H9 (cell line): ENCODE data around the gene ADRB1. TPM values are rescaled to one million over a fixed set of nuclear protein-coding genes. Genes with fewer than 3 reads are reported as not detected.

Experiments used
- DNase-seq: peaks from one replicate; pipeline ENCODE4 v3.0.0-alpha.2; 2017
- H2AFZ ChIP-seq: one replicate; pipeline ENCODE4 v1.6.1; 2013; ENCODE audit warnings: mild to moderate bottlenecking, low read length, control low read depth, moderate library complexity
- H2AK5ac ChIP-seq: 2 replicates; pipeline ENCODE4 v1.6.1; 2013; ENCODE audit warnings: low read length, control low read depth, mixed read lengths; ENCODE audit not compliant: insufficient read length
- H2BK120ac ChIP-seq: one replicate; pipeline ENCODE4 v1.6.1; 2013; ENCODE audit warnings: low read depth, mild to moderate bottlenecking, low read length, control low read depth, inconsistent platforms; ENCODE audit not compliant: poor library complexity, severe bottlenecking
- H2BK12ac ChIP-seq: 2 replicates; pipeline ENCODE4 v1.6.1; 2013; ENCODE audit warnings: low read length, control low read depth, mixed read lengths, low read depth; ENCODE audit not compliant: insufficient read length
- H2BK15ac ChIP-seq: 2 replicates; pipeline ENCODE4 v1.6.1; 2013; ENCODE audit warnings: low read depth, low read length, control low read depth
- H2BK20ac ChIP-seq: one replicate; pipeline ENCODE4 v1.6.1; 2013; ENCODE audit warnings: low read depth, mild to moderate bottlenecking, low read length, control low read depth, inconsistent platforms; ENCODE audit not compliant: poor library complexity, severe bottlenecking
- H2BK5ac ChIP-seq: 2 replicates; pipeline ENCODE4 v1.6.1; 2013; ENCODE audit warnings: low read length, control low read depth, mixed read lengths; ENCODE audit not compliant: insufficient read length
- H3K14ac ChIP-seq: 2 replicates; pipeline ENCODE4 v1.6.1; 2013; ENCODE audit warnings: low read length, control low read depth; ENCODE audit not compliant: insufficient read depth
- H3K18ac ChIP-seq: 2 replicates; pipeline ENCODE4 v1.6.1; 2013; ENCODE audit warnings: low read depth, mild to moderate bottlenecking, mixed read lengths, low read length, control low read depth; ENCODE audit not compliant: insufficient read length
- H3K23ac ChIP-seq: 2 replicates; pipeline ENCODE4 v1.6.1; 2013; ENCODE audit warnings: low read length, control low read depth, mixed read lengths, low read depth; ENCODE audit not compliant: insufficient read length
- H3K23me2 ChIP-seq: 2 replicates; pipeline ENCODE4 v1.6.1; 2013; ENCODE audit warnings: low read depth, mild to moderate bottlenecking, mixed read lengths, low read length, control low read depth; ENCODE audit not compliant: insufficient read length, poor library complexity, severe bottlenecking
- H3K27ac ChIP-seq: 2 replicates; pipeline ENCODE4 v1.5.1; 2013; ENCODE audit warnings: low read length, control low read depth, mixed read lengths, low read depth; ENCODE audit not compliant: insufficient read length
- H3K27me3 ChIP-seq: 2 replicates; pipeline ENCODE4 v1.6.1; 2013; ENCODE audit warnings: low read length, control low read depth, inconsistent platforms; ENCODE audit not compliant: insufficient read depth
- H3K4ac ChIP-seq: 2 replicates; pipeline ENCODE4 v1.6.1; 2013; ENCODE audit warnings: low read depth, mild to moderate bottlenecking, control low read depth, inconsistent platforms, low read length, moderate library complexity
- H3K4me1 ChIP-seq: 2 replicates; pipeline ENCODE4 v1.6.1; 2013; ENCODE audit warnings: low read length, control low read depth, inconsistent platforms; ENCODE audit not compliant: insufficient read depth
- H3K4me2 ChIP-seq: 2 replicates; pipeline ENCODE4 v1.6.1; 2013; ENCODE audit warnings: low read length, control low read depth, mixed read lengths; ENCODE audit not compliant: insufficient read length, insufficient read depth
- H3K56ac ChIP-seq: 2 replicates; pipeline ENCODE4 v1.6.1; 2013; ENCODE audit warnings: low read depth, mild to moderate bottlenecking, mixed read lengths, low read length, control low read depth; ENCODE audit not compliant: insufficient read length
- H3K79me1 ChIP-seq: 2 replicates; pipeline ENCODE4 v1.6.1; 2013; ENCODE audit warnings: low read depth, mild to moderate bottlenecking, moderate library complexity, low read length, control low read depth, inconsistent platforms; ENCODE audit not compliant: insufficient read depth, poor library complexity, severe bottlenecking
- H3K79me2 ChIP-seq: 2 replicates; pipeline ENCODE4 v1.6.1; 2013; ENCODE audit warnings: low read length, control low read depth, inconsistent platforms; ENCODE audit not compliant: insufficient read depth
- H3K9ac ChIP-seq: 2 replicates; pipeline ENCODE4 v1.6.1; 2013; ENCODE audit warnings: low read length, control low read depth, mixed read lengths; ENCODE audit not compliant: insufficient read length; ENCODE audit errors: extremely low read depth
- H3K9me3 ChIP-seq: one replicate; pipeline ENCODE4 v1.6.1; 2013; ENCODE audit warnings: low read depth, low read length, inconsistent platforms; ENCODE audit not compliant: control insufficient read depth
- H3T11ph ChIP-seq: one replicate; pipeline ENCODE4 v1.6.1; 2013; ENCODE audit warnings: mild to moderate bottlenecking, low read length, control low read depth, inconsistent platforms
- H4K20me1 ChIP-seq: one replicate; pipeline ENCODE4 v1.6.1; 2013; ENCODE audit not compliant: control insufficient read depth, insufficient read length, insufficient read depth
- H4K5ac ChIP-seq: 2 replicates; pipeline ENCODE4 v1.6.1; 2013; ENCODE audit warnings: low read depth, mild to moderate bottlenecking, mixed read lengths, low read length, control low read depth; ENCODE audit not compliant: insufficient read length
- H4K8ac ChIP-seq: replicated peaks from 2 replicates; pipeline ENCODE4 v1.6.1; 2013; ENCODE audit warnings: low read length, control low read depth, mixed read lengths, low read depth; ENCODE audit not compliant: insufficient read length
- H4K91ac ChIP-seq: 2 replicates; pipeline ENCODE4 v1.6.1; 2013; ENCODE audit warnings: low read depth, mild to moderate bottlenecking, moderate library complexity, mixed read lengths, low read length, control low read depth; ENCODE audit not compliant: insufficient read length
- H3K27ac Mint-ChIP-seq, 3 experiments: 2 replicates in 2 of 3; 3 replicates in 1 of 3; pipeline ENCODE4 v1.8.0; 2020 to 2021; ENCODE audit warnings: mixed read lengths in 3 of 3, mild to moderate bottlenecking in 1 of 3, moderate library complexity in 1 of 3
- H3K27me3 Mint-ChIP-seq: 2 replicates; pipeline ENCODE4 v1.8.0; 2021; ENCODE audit warnings: low read depth, mild to moderate bottlenecking, moderate library complexity, mixed read lengths
- H3K36me3 Mint-ChIP-seq, 3 experiments: 2 replicates in 2 of 3; 3 replicates in 1 of 3; pipeline ENCODE4 v1.8.0; 2020 to 2021; ENCODE audit warnings: low read depth in 3 of 3, mixed read lengths in 3 of 3; ENCODE audit not compliant: insufficient read depth in 1 of 3
- H3K4me1 Mint-ChIP-seq, 2 experiments: 2 replicates each; pipeline ENCODE4 v1.8.0; 2020; ENCODE audit warnings: mixed read lengths in 2 of 2
- H3K4me3 Mint-ChIP-seq, 2 experiments: 2 replicates in 1 of 2; 3 replicates in 1 of 2; pipeline ENCODE4 v1.8.0; 2020 to 2021; ENCODE audit warnings: mild to moderate bottlenecking in 2 of 2, mixed read lengths in 2 of 2, moderate library complexity in 1 of 2
- H3K9me3 Mint-ChIP-seq, 2 experiments: 2 replicates in 1 of 2; 3 replicates in 1 of 2; pipeline ENCODE4 v1.8.0; 2020; ENCODE audit warnings: mild to moderate bottlenecking in 2 of 2, mixed read lengths in 2 of 2, moderate library complexity in 1 of 2
- WGBS: extraction: QIAGEN DNeasy Blood & Tissue Kit; methylation state at CpG from one replicate; pipeline ENCODE4 v1.1.7; 2013; ENCODE audit warnings: missing lambda C conversion rate, low lambda C conversion rate, mixed read lengths; ENCODE audit not compliant: insufficient read length; ENCODE audit errors: extremely low coverage; 5-methylcytosine and 5-hydroxymethylcytosine counted together
- total RNA-seq: library from RNA; stranded (reverse); gene quantifications from 2 replicates; pipeline ENCODE4 v1.2.1, GENCODE V29; 2021
- TF ChIP-seq, protein P1 (sequence below): fragments of 200-600 bp; sonication (generic); conservative IDR thresholded peaks from 3 replicates; pipeline ENCODE4 v1.8.0; 2021; ENCODE audit warnings: antibody characterized with exemption, mild to moderate bottlenecking

ADRB1 gene
- total RNA-seq, 1 experiment from 2014 or later: 0.13 TPM

DNA sequence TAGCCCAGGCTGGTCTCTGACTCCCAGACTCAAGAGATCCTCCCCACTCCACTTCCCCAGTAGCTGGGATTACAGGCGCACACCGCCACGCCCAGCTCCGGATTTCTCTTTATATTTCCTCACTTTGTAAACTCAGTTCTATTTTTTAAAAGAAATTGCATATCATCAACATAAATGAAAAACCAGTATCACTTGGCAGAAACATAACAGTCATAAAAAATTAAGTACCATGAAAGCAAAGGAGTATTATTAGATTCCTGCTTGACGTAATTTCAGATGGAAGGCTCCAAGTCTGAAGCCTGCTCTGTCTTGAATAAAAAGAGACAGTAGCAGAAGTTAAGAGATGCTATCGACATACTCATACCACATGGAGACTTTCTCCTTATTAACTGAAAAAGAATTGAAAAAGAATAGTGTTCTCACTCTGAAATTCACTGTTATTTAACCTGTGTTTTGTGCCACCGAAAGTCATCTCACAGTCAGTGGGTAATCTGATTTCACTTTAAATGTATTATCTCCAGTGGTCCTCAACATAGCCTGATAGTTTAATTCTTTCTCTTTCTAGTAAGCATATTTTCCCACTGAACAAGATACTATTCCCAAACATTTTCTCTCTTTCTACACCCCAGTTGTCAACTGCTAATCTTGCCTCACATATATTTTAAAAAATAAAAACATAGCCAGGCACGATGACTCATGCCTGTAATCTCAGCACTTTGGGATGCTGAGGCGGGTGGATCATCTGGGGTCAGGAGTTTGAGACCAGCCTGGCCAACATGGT, 40.3 kb upstream of the ADRB1 start:
- H3K4ac ChIP-seq: no peak overlapping the region
- Mint-ChIP-seq H3K9me3 (no peaks in the 10 kb centered on the region), H3K27ac (no peak overlapping the region), H3K4me3 (no peak overlapping the region), H3K36me3 (no peaks in the 10 kb centered on the region), H3K27me3 (peaks cover 10% of the 10 kb centered on the region), H3K4me1 (no peaks in the 10 kb centered on the region)
- H2BK12ac ChIP-seq: no peak overlapping the region
- no peak overlapping the region for H3K27ac ChIP-seq
- no peaks in the 10 kb centered on the region for H3K79me2 ChIP-seq
- H3K23ac ChIP-seq: no peak overlapping the region
- no peaks in the 10 kb centered on the region for H3K9me3 ChIP-seq
- no peak overlapping the region for H3K18ac ChIP-seq
- H3K23me2 ChIP-seq: no peaks in the 10 kb centered on the region
- no peak overlapping the region for H4K5ac ChIP-seq
- no peak overlapping the region for H3K56ac ChIP-seq
- no peak overlapping the region for H3K9ac ChIP-seq
- no peak overlapping the region for H2AFZ ChIP-seq
- no peak overlapping the region for H3T11ph ChIP-seq
- H3K79me1 ChIP-seq: no peaks in the 10 kb centered on the region
- TF ChIP-seq, protein P1, sequence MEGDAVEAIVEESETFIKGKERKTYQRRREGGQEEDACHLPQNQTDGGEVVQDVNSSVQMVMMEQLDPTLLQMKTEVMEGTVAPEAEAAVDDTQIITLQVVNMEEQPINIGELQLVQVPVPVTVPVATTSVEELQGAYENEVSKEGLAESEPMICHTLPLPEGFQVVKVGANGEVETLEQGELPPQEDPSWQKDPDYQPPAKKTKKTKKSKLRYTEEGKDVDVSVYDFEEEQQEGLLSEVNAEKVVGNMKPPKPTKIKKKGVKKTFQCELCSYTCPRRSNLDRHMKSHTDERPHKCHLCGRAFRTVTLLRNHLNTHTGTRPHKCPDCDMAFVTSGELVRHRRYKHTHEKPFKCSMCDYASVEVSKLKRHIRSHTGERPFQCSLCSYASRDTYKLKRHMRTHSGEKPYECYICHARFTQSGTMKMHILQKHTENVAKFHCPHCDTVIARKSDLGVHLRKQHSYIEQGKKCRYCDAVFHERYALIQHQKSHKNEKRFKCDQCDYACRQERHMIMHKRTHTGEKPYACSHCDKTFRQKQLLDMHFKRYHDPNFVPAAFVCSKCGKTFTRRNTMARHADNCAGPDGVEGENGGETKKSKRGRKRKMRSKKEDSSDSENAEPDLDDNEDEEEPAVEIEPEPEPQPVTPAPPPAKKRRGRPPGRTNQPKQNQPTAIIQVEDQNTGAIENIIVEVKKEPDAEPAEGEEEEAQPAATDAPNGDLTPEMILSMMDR: no peak
- H2AK5ac ChIP-seq: no peak overlapping the region
- no peak for DNase-seq
- H2BK15ac ChIP-seq: no peak overlapping the region
- WGBS: no CpG with 5 or more reads among the region's 9 CpGs
- H4K8ac ChIP-seq: no peak overlapping the region
- no peaks in the 10 kb centered on the region for H4K20me1 ChIP-seq
- H2BK20ac ChIP-seq: no peak overlapping the region
- no peak overlapping the region for H2BK5ac ChIP-seq
- H3K4me1 ChIP-seq: no peaks in the 10 kb centered on the region
- H2BK120ac ChIP-seq: no peak overlapping the region
- H3K14ac ChIP-seq: no peak overlapping the region
- no peak overlapping the region for H4K91ac ChIP-seq
- no peak overlapping the region for H3K4me2 ChIP-seq
- no peaks in the 10 kb centered on the region for H3K27me3 ChIP-seq
